Activated CD4-positive, alpha-beta T cell treated with anti-CD3 and anti-CD28 coated beads, Interleukin-2, amount 50 U/mL, for 16 hours (primary cell): ENCODE data around the gene SDC3.
A peak's percentile ranks its signal among the peaks of the same experiment; 100 is the strongest.

Experiments used
- DNase-seq: peaks from one replicate; pipeline ENCODE4 v3.0.0-alpha.2; 2020

Gene SDC3

GRCh38 chr1:30927448-30927847, 18.9 kb upstream of the SDC3 start:
- DNase-seq: no peak

GRCh38 chr1:30923597-30923996, 15.0 kb upstream of the SDC3 start:
- DNase-seq: no peak

GRCh38 chr1:30920827-30921226, 12.3 kb upstream of the SDC3 start:
- no peak for DNase-seq

GRCh38 chr1:30919025-30919881, 10.7 kb upstream of the SDC3 start:
- DNase-seq: peak; percentile 41

- DNase-seq: no peak
These were observed 7.7 kb upstream of the SDC3 start for GRCh38 chr1:30916296-30916695.

GRCh38 chr1:30915491-30916230, 7.1 kb upstream of the SDC3 start:
- DNase-seq: no peak

GRCh38 chr1:30914931-30915330, 6.4 kb upstream of the SDC3 start:
- no peak for DNase-seq

- no peak for DNase-seq
These were observed 6.0 kb upstream of the SDC3 start for GRCh38 chr1:30914587-30914922.

GRCh38 chr1:30912913-30913652, 4.5 kb upstream of the SDC3 start:
- no peak for DNase-seq

- DNase-seq: no peak
These were observed 3.7 kb upstream of the SDC3 start for GRCh38 chr1:30912224-30912623.

GRCh38 chr1:30911059-30911954, 2.7 kb upstream of the SDC3 start:
- DNase-seq: peak; percentile 57

GRCh38 chr1:30909365-30910068, 959 bp upstream of the SDC3 start:
- no peak for DNase-seq

- DNase-seq: no peak
These were observed 252 bp downstream of the SDC3 start for GRCh38 chr1:30908316-30908695.

- no peak for DNase-seq
These were observed 860 bp downstream of the SDC3 start for GRCh38 chr1:30907481-30908315.

- DNase-seq: no peak
These were observed 1.7 kb downstream of the SDC3 start for GRCh38 chr1:30906631-30907441.

GRCh38 chr1:30905916-30906620, 2.5 kb downstream of the SDC3 start:
- no peak for DNase-seq

GRCh38 chr1:30905403-30905802, 3.2 kb downstream of the SDC3 start:
- no peak for DNase-seq

GRCh38 chr1:30904962-30905335, 3.6 kb downstream of the SDC3 start:
- DNase-seq: no peak

GRCh38 chr1:30904191-30904961, 4.2 kb downstream of the SDC3 start:
- DNase-seq: no peak
